Astrocyte of the cerebellum (primary cell): ENCODE measurements around the gene AQP6.

Experiments
- DNase-seq: peaks from one replicate; pipeline ENCODE4 v3.0.0-alpha.2; 2011; ENCODE audit warnings: low read depth
- H3K4me3 ChIP-seq: 2 replicates; pipeline ENCODE4 v1.5.1; 2011; ENCODE audit warnings: mild to moderate bottlenecking, low read depth, low read length, moderate library complexity
- in situ Hi-C: cut with HindIII; loops from 2 replicates; pipeline ENCODE4 v1.10.0; 2017; ENCODE audit warnings: low sequenced_read_pairs
- TF ChIP-seq, protein P1 (sequence below): IDR thresholded peaks from 2 replicates; pipeline ENCODE4 v1.5.1; 2012; ENCODE audit warnings: low read length, low read depth, moderate library complexity, mild to moderate bottlenecking; ENCODE audit errors: missing control alignments

The AQP6 gene

DNA sequence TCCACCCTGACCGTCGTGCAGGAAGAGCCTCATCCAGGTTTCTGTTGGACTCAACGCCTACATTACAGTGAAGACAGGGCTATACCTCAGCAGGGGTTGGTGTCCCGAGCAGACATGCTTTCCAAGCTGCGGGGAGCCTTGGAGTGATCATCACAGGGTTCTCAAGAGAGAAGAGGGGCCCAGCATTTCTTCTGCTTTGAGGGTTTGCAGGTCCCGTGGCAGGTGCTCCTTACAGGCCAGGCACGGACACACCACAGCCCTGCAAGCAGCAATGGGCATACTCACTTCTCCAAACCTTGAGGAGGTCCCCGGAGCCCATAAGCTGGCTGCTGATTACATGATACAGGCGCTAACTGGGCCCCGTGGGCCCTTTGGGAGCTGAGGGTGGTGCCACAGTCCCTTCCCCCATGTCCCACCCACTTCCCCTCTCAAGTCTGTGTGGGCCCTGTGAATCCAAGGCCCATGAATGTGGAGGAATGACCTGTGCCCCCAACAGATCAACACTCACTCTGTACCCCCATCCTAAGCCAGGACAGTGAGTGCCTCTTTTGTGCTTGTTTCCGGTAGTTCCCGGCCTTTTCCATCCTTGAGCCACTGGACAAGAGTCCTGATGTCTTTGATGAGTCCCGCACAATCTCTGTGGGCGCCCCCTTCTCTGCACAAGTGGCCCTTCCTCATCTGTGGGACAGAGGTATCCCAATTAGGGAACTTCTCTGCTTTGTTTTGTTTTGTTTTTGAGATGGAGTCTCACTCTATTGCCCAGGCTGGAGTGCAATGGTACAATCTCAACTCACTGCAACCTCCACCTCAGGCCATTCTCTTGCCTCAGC is 21.1 kb upstream of the AQP6 start:
- no peak overlapping the region for H3K4me3 ChIP-seq
- in situ Hi-C loops = no loop called here
- no peak for DNase-seq
- TF ChIP-seq, protein P1, sequence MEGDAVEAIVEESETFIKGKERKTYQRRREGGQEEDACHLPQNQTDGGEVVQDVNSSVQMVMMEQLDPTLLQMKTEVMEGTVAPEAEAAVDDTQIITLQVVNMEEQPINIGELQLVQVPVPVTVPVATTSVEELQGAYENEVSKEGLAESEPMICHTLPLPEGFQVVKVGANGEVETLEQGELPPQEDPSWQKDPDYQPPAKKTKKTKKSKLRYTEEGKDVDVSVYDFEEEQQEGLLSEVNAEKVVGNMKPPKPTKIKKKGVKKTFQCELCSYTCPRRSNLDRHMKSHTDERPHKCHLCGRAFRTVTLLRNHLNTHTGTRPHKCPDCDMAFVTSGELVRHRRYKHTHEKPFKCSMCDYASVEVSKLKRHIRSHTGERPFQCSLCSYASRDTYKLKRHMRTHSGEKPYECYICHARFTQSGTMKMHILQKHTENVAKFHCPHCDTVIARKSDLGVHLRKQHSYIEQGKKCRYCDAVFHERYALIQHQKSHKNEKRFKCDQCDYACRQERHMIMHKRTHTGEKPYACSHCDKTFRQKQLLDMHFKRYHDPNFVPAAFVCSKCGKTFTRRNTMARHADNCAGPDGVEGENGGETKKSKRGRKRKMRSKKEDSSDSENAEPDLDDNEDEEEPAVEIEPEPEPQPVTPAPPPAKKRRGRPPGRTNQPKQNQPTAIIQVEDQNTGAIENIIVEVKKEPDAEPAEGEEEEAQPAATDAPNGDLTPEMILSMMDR = no peak

DNA sequence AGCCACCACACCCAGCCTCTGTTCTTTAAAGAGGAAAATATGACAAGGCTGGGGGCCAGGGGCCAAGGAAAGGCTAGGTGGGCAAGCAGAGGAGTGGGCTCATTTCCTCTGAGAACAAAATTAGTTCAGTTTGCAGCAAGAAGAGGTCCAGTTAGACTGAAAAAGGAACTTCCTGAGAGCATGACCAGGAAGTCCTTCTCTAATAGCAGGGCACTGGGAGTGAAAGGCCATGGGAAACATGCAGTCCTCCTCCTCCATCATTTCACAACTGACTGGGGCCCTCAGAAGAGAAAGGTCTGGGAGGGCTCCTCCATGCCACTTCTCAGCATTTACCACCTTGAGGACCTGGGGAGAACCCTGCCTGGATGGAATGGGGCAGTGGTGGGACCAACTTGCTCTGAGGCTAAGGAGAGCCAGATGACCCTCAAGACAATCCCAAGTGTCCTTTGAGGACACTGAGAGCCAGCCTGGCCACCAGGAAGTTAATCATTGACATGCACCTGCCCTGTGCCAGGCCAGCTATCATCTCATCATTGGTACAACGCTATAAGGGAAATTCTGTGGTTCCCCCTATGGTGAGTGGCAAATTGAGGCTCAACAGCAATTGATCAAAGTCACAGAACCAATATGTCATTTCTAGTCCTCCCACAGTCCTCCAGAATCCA is 20.2 kb upstream of the AQP6 start:
- H3K4me3 ChIP-seq = no peak overlapping the region
- no peak for DNase-seq
- TF ChIP-seq, protein P1 = no peak
- in situ Hi-C loops = no loop called here

DNA sequence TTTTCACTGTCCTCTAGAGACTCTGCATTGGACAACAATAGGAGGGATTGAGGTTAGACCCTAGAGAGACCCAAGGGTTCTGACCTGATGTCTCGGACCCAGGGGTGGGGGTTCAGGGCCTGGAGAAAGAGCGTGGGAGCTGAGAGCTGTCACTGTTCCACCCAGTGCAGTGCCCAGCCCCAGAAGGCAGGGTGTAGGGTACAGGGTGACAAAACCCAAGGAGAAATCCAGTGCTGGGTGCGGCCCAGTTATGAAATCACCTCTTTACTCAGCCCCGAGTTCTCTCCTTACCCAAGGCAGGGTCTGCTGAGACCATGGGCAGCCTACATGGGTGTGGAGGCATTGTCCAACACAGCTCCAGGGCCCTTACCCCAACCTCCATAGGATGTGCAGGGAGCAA is 19.6 kb upstream of the AQP6 start:
- H3K4me3 ChIP-seq = no peak overlapping the region
- no peak for DNase-seq
- in situ Hi-C loops = no loop called here
- TF ChIP-seq, protein P1 = no peak

DNA sequence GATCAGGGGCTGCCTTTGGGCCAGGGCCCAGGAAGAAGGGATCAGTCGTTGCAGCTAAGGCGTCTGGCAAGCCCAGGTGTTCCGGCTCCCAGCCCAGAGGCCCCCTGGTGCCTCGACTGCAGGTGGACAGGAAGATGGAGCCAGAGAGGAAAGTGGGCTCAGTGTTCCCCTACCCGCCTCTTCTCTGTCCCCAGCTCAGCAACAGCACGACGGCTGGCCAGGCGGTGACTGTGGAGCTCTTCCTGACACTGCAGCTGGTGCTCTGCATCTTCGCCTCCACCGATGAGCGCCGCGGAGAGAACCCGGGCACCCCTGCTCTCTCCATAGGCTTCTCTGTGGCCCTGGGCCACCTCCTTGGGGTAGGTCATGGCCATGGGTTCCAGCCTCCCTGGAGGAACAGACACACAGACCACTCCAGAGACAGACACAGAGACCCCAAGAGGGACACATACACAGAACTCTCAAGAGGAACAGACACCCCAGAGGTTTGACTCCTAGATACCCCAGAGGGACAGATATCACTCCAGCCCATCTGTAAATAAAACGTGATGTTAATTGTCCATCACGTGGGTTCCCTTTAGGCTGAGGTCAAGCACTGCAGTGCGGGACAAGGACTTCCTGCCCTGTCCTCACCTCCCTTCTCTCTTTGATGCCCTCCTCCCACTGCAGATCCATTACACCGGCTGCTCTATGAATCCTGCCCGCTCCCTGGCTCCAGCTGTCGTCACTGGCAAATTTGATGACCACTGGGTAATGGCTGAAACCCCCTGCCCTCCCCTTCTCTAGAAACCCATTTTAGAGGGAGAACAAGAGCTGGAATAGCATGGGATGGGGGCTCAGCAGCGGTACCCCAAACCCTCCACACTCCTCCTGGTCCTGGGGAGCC is 18.5 kb upstream of the AQP6 start:
- H3K4me3 ChIP-seq = no peak overlapping the region
- DNase-seq = no peak
- in situ Hi-C loops = no loop called here
- TF ChIP-seq, protein P1 = no peak

DNA sequence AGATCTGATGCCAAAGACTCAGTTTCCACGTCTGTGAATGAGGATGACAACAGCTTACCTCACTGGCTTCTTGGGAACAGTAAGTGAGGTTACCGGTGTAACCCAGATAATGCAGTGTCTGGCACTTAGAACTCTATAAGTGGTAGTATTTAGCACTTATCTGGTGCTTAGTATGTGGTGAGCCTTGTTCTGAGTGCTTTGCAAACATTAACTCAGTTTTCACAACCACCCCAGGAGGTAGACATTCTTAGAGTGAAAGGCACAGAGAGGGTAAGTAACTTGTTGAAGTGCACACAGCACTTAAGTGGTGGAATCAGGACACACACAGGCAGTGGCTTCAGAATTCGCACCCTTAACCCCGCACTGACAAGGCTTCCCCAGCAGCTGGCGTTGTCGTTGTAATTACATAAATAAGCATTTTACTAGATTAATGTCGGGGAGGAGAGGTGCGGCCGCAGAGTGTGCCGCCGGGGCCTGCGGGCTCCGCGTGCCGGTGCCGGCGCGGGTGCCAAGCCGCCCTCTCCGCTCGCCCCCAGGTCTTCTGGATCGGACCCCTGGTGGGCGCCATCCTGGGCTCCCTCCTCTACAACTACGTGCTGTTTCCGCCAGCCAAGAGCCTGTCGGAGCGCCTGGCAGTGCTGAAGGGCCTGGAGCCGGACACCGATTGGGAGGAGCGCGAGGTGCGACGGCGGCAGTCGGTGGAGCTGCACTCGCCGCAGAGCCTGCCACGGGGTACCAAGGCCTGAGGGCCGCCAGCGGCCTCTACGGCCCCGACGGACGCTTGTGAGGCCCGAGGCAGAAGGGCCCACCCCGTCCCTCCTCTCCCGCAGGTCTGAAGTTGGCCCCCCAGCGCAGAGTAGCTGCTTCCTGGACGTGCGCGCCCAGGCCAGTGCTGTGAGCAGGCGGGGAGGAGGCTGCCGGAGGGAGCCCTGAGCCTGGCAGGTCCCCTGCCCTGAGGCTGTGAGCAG is 17.6 kb upstream of the AQP6 start:
- no peak overlapping the region for H3K4me3 ChIP-seq
- in situ Hi-C loops = no loop called here
- TF ChIP-seq, protein P1 = no peak
- DNase-seq = no peak
